SK-N-SH treated with all-trans-retinoic acid at 6 μM for 48 hours (cell line): ENCODE measurements around the gene CDRT4.

Experiments
- ZFP30 ChIP-seq: fragments of 450-650 bp; formaldehyde crosslinking; IDR thresholded peaks from 2 replicates; pipeline ENCODE4 v1.5.0; 2022; ENCODE audit warnings: mild to moderate bottlenecking, moderate library complexity
- ZNF565 ChIP-seq: fragments of 450-650 bp; formaldehyde crosslinking; conservative IDR thresholded peaks from 2 replicates; pipeline ENCODE4 v1.5.0; 2020; ENCODE audit warnings: low read depth, mild to moderate bottlenecking, moderate library complexity
- ZNF70 ChIP-seq: fragments of 450-650 bp; formaldehyde crosslinking; IDR thresholded peaks from 2 replicates; pipeline ENCODE4 v1.5.0; 2020; ENCODE audit warnings: mild to moderate bottlenecking, moderate library complexity
- TF ChIP-seq, protein P1 (sequence below): fragments of 250-450 bp; sonication (Bioruptor Pico); IDR thresholded peaks from 2 replicates; pipeline ENCODE4 v1.8.0; 2020; ENCODE audit warnings: mild to moderate bottlenecking, moderate library complexity, borderline replicate concordance

DNA sequence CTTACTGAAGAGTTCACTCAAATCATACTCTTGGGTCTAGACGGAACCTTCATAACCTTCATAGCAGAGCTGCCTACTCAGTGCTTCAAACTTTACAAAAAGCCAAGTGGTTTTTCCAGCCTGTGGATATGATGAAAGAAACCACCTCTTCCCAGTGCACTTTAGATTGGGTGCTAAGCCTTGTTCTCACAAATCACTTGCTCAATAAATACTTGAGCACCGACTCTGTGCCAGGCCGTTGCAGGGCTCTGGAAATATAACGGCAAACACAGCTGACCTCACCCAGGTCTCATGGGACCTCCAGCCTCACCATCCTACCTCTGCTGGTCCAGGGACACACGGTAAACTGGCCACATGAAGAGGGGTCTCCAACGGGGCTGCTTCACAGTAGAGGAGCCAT, 35.7 kb downstream of the CDRT4 start:
- TF ChIP-seq ZNF70 (no peak), ZFP30 (CRISPR knock-in tag) (no peak), ZNF565 (CRISPR knock-in tag) (no peak)
- TF ChIP-seq, protein P1, sequence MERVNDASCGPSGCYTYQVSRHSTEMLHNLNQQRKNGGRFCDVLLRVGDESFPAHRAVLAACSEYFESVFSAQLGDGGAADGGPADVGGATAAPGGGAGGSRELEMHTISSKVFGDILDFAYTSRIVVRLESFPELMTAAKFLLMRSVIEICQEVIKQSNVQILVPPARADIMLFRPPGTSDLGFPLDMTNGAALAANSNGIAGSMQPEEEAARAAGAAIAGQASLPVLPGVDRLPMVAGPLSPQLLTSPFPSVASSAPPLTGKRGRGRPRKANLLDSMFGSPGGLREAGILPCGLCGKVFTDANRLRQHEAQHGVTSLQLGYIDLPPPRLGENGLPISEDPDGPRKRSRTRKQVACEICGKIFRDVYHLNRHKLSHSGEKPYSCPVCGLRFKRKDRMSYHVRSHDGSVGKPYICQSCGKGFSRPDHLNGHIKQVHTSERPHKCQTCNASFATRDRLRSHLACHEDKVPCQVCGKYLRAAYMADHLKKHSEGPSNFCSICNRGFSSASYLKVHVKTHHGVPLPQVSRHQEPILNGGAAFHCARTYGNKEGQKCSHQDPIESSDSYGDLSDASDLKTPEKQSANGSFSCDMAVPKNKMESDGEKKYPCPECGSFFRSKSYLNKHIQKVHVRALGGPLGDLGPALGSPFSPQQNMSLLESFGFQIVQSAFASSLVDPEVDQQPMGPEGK (CRISPR knock-in tag), result no peak
